Neural cell (in vitro differentiated cells): ENCODE results near the gene SLC15A2. TPM values are rescaled to one million over a fixed set of nuclear protein-coding genes. Genes with fewer than 3 reads are reported as not detected.

Experiments used
- H2AFZ ChIP-seq: fragments of 200-600, 300-800 bp; sonication (generic), shearing (Covaris generic); 2 replicates; pipeline ENCODE4 v1.6.0; 2014; ENCODE audit warnings: low read depth, mild to moderate bottlenecking, antibody characterized with exemption, low read length, moderate library complexity
- H3F3A ChIP-seq: fragments of 200-600 bp; shearing (Covaris generic); 2 replicates; pipeline ENCODE4 v1.6.1; 2016; ENCODE audit warnings: mild to moderate bottlenecking, moderate library complexity, mixed read lengths, antibody characterized with exemption, low read length; ENCODE audit not compliant: insufficient read depth, poor library complexity, severe bottlenecking
- H3K27ac ChIP-seq: fragments of 200-600, 300-800 bp; sonication (generic), shearing (Covaris generic); 2 replicates; pipeline ENCODE4 v1.5.1; 2014; ENCODE audit warnings: mild to moderate bottlenecking, low read length, moderate library complexity
- H3K27me3 ChIP-seq: fragments of 300-800, 200-600 bp; sonication (generic), shearing (Covaris generic); 2 replicates; pipeline ENCODE4 v1.6.0; 2014; ENCODE audit warnings: mild to moderate bottlenecking, low read depth, low read length, moderate library complexity; ENCODE audit not compliant: insufficient read depth
- H3K36me3 ChIP-seq: fragments of 300-800, 200-600 bp; sonication (generic), shearing (Covaris generic); 2 replicates; pipeline ENCODE4 v1.5.1; 2014; ENCODE audit warnings: mild to moderate bottlenecking, antibody characterized with exemption, low read length, moderate library complexity; ENCODE audit not compliant: insufficient read depth
- H3K4me2 ChIP-seq: fragments of 300-800, 200-600 bp; sonication (generic), shearing (Covaris generic); 2 replicates; pipeline ENCODE4 v1.6.0; 2014; ENCODE audit warnings: mild to moderate bottlenecking, low read length
- H3K4me3 ChIP-seq: fragments of 300-800, 200-600 bp; sonication (generic), shearing (Covaris generic); 2 replicates; pipeline ENCODE4 v1.5.1; 2014; ENCODE audit warnings: mild to moderate bottlenecking, low read length, moderate library complexity
- H3K79me2 ChIP-seq: fragments of 200-600 bp; shearing (Covaris generic); replicated peaks from 2 replicates; pipeline ENCODE4 v1.6.0; 2014; ENCODE audit warnings: mild to moderate bottlenecking, low read length, moderate library complexity; ENCODE audit not compliant: insufficient read depth
- H3K9ac ChIP-seq: fragments of 300-800, 200-600 bp; sonication (generic), shearing (Covaris generic); 2 replicates; pipeline ENCODE4 v1.6.1; 2016; ENCODE audit warnings: mild to moderate bottlenecking, low read length, mixed read lengths
- H3K9me2 ChIP-seq: fragments of 200-600 bp; shearing (Covaris generic); 2 replicates; pipeline ENCODE4 v1.6.1; 2016; ENCODE audit warnings: mild to moderate bottlenecking, low read length, mixed read lengths; ENCODE audit not compliant: insufficient read depth
- H3K9me3 ChIP-seq: fragments of 200-600, 300-800 bp; sonication (generic), shearing (Covaris generic); 2 replicates; pipeline ENCODE4 v1.6.1; 2016; ENCODE audit warnings: mild to moderate bottlenecking, mixed run types, low read length, moderate library complexity, mixed read lengths
- H4K20me1 ChIP-seq: fragments of 200-600 bp; shearing (Covaris generic); 2 replicates; pipeline ENCODE4 v1.6.1; 2016; ENCODE audit warnings: mild to moderate bottlenecking, mixed run types; ENCODE audit not compliant: insufficient read depth
- CTCF ChIP-seq: fragments of 450-650 bp; IDR thresholded peaks from 2 replicates; pipeline ENCODE4 v1.5.1; 2014; ENCODE audit warnings: antibody characterized with exemption, mild to moderate bottlenecking, moderate library complexity; ENCODE audit not compliant: poor library complexity, severe bottlenecking
- EP300 ChIP-seq: fragments of 450-650 bp; conservative IDR thresholded peaks from 2 replicates; pipeline ENCODE4 v1.6.1; 2014; ENCODE audit warnings: antibody characterized with exemption, mild to moderate bottlenecking, moderate library complexity; ENCODE audit not compliant: poor library complexity, severe bottlenecking
- EZH2 ChIP-seq: fragments of 200-600, 300-800 bp; shearing (Covaris generic), sonication (generic); IDR thresholded peaks from 2 replicates; pipeline ENCODE4 v1.6.1; 2014; ENCODE audit warnings: antibody characterized with exemption, low read length, borderline replicate concordance, mild to moderate bottlenecking; ENCODE audit not compliant: insufficient read depth, poor library complexity, severe bottlenecking
- MXI1 ChIP-seq: fragments of 450-650 bp; conservative IDR thresholded peaks from 2 replicates; pipeline ENCODE4 v1.6.1; 2014; ENCODE audit warnings: antibody characterized with exemption, mild to moderate bottlenecking; ENCODE audit not compliant: poor library complexity, severe bottlenecking
- POLR2AphosphoS5 ChIP-seq: IDR thresholded peaks from 2 replicates; pipeline ENCODE4 v1.6.1; 2012
- RAD21 ChIP-seq: fragments of 450-650 bp; conservative IDR thresholded peaks from 2 replicates; pipeline ENCODE4 v1.6.1; 2014; ENCODE audit warnings: antibody characterized with exemption, mild to moderate bottlenecking, moderate library complexity
- REST ChIP-seq: IDR thresholded peaks from 2 replicates; pipeline ENCODE4 v1.6.1; 2012; ENCODE audit warnings: borderline replicate concordance
- SMC3 ChIP-seq: fragments of 450-650 bp; conservative IDR thresholded peaks from 2 replicates; pipeline ENCODE4 v1.6.1; 2014; ENCODE audit warnings: antibody characterized with exemption, mild to moderate bottlenecking, moderate library complexity; ENCODE audit not compliant: poor library complexity
- TAF1 ChIP-seq: IDR thresholded peaks from 2 replicates; pipeline ENCODE4 v1.6.1; 2012; ENCODE audit warnings: low read depth
- polyA plus RNA-seq: library from polyadenylated mRNA; depleted of rRNA; stranded (reverse); fragments of >200 nt; gene quantifications from 2 replicates; pipeline ENCODE4 v1.2.3, GENCODE V29; 2014

Gene SLC15A2
- polyA plus RNA-seq, 1 donor from 2014 or later, result 1.6 TPM

- H3K9me3 ChIP-seq, result no peaks in the 10 kb centered on the region
- H3K79me2 ChIP-seq, result no peaks in the 10 kb centered on the region
- H3K27me3 ChIP-seq, result no peaks in the 10 kb centered on the region
- no peaks in the 10 kb centered on the region for H4K20me1 ChIP-seq
- H3K9ac ChIP-seq, result no peak overlapping the region
- TF ChIP-seq RAD21 (no peak), REST (no peak), MXI1 (no peak), POLR2AphosphoS5 (no peak), EZH2 (no peak), SMC3 (no peak), EP300 (no peak), CTCF (no peak), TAF1 (no peak)
- no peaks in the 10 kb centered on the region for H3K36me3 ChIP-seq
- H3F3A ChIP-seq, result no peaks in the 10 kb centered on the region
- H3K4me3 ChIP-seq, result no peak overlapping the region
- no peak overlapping the region for H3K27ac ChIP-seq
- no peak overlapping the region for H3K4me2 ChIP-seq
- H2AFZ ChIP-seq, result no peak overlapping the region
- no peaks in the 10 kb centered on the region for H3K9me2 ChIP-seq
These were observed 920 bp downstream of the SLC15A2 start for GRCh38 chr3:121895121-121895520.

- Histone ChIP-seq H3K36me3 (no peaks in the 10 kb centered on the region), H3K9me3 (no peaks in the 10 kb centered on the region)
- TF ChIP-seq TAF1, result no peak
- TF ChIP-seq SMC3, result no peak
- no peak for TF ChIP-seq EP300
- no peak for TF ChIP-seq CTCF
- TF ChIP-seq RAD21, result no peak
- no peak for TF ChIP-seq MXI1
- TF ChIP-seq REST, result no peak
- TF ChIP-seq EZH2, result no peak
- TF ChIP-seq POLR2AphosphoS5, result no peak
These were observed 1.5 kb downstream of the SLC15A2 start for GRCh38 chr3:121895736-121896135.

More at GRCh38 chr3:121895736-121896135, 1.5 kb downstream of the SLC15A2 start:
- no peak overlapping the region for H2AFZ ChIP-seq
- no peak overlapping the region for H3K4me2 ChIP-seq
- no peaks in the 10 kb centered on the region for H3K27me3 ChIP-seq
- H3K9me2 ChIP-seq, result no peaks in the 10 kb centered on the region
- H4K20me1 ChIP-seq, result no peaks in the 10 kb centered on the region
- no peaks in the 10 kb centered on the region for H3K79me2 ChIP-seq
- H3F3A ChIP-seq, result no peaks in the 10 kb centered on the region
- H3K9ac ChIP-seq, result no peak overlapping the region
- H3K27ac ChIP-seq, result no peak overlapping the region
- no peak overlapping the region for H3K4me3 ChIP-seq
